GM19395 (cell line): ENCODE measurements around the gene C22orf42.
"Not testable (repeated sequence)": the region's sequence is repeated elsewhere in the genome, so short reads cannot be mapped to it uniquely, and the experiment has no call there.

Experiments used
- ATAC-seq: cut with Tn5 transposase; IDR thresholded peaks from one replicate; pipeline ENCODE4 v1.9.1; 2021; ENCODE audit warnings: mild to moderate bottlenecking, moderate library complexity; ENCODE audit not compliant: unreplicated experiment

The C22orf42 gene

GRCh38 chr22:32136881-32137280 is 22.2 kb downstream of the C22orf42 start:
- ATAC-seq, result not testable (repeated sequence)

GRCh38 chr22:32135958-32136357 is 23.1 kb downstream of the C22orf42 start:
- ATAC-seq, result not testable (repeated sequence)

- ATAC-seq, result not testable (repeated sequence)
These were observed 24.3 kb downstream of the C22orf42 start for GRCh38 chr22:32134796-32135195.

GRCh38 chr22:32132783-32133182 is 26.3 kb downstream of the C22orf42 start:
- no peak for ATAC-seq

- no peak for ATAC-seq
These were observed 27.0 kb downstream of the C22orf42 start for GRCh38 chr22:32132126-32132525.

GRCh38 chr22:32130464-32130863 is 28.6 kb downstream of the C22orf42 start:
- no peak for ATAC-seq

GRCh38 chr22:32127904-32128303 is 31.2 kb downstream of the C22orf42 start:
- no peak for ATAC-seq

GRCh38 chr22:32123657-32124056 is 35.4 kb downstream of the C22orf42 start:
- no peak for ATAC-seq

GRCh38 chr22:32122899-32123298 is 36.2 kb downstream of the C22orf42 start:
- no peak for ATAC-seq

GRCh38 chr22:32120603-32121002 is 38.5 kb downstream of the C22orf42 start:
- no peak for ATAC-seq

GRCh38 chr22:32119568-32120235 is 39.4 kb downstream of the C22orf42 start:
- ATAC-seq, result no peak

- no peak for ATAC-seq
These were observed 46.7 kb downstream of the C22orf42 start for GRCh38 chr22:32112380-32112779.

GRCh38 chr22:32106930-32107329 is 52.2 kb downstream of the C22orf42 start:
- ATAC-seq, result no peak

GRCh38 chr22:32103658-32104315 is 55.3 kb downstream of the C22orf42 start:
- no peak for ATAC-seq

GRCh38 chr22:32100711-32101110 is 58.4 kb downstream of the C22orf42 start:
- ATAC-seq, result no peak
